GM21526 (cell line): ENCODE data around the gene FBN2.
"Not testable (repeated sequence)": the region's sequence is repeated elsewhere in the genome, so short reads cannot be mapped to it uniquely, and the experiment has no call there.

ENCODE experiments used
- ATAC-seq: cut with Tn5 transposase; IDR thresholded peaks from one replicate; pipeline ENCODE4 v1.9.1; 2021; ENCODE audit warnings: moderate library complexity; ENCODE audit not compliant: unreplicated experiment, low FRiP score

FBN2 gene

GRCh38 chr5:128483738-128484137 lies 54.3 kb downstream of the FBN2 start:
- ATAC-seq = no peak

- no peak for ATAC-seq
Measured at GRCh38 chr5:128480906-128481633, 57.0 kb downstream of the FBN2 start.

- ATAC-seq = no peak
Measured at GRCh38 chr5:128480158-128480557, 57.9 kb downstream of the FBN2 start.

GRCh38 chr5:128478386-128479368 lies 59.4 kb downstream of the FBN2 start:
- no peak for ATAC-seq

- no peak for ATAC-seq
Measured at GRCh38 chr5:128477944-128478343, 60.1 kb downstream of the FBN2 start.

- ATAC-seq = no peak
Measured at GRCh38 chr5:128475693-128476092, 62.4 kb downstream of the FBN2 start.

GRCh38 chr5:128472919-128473318 lies 65.1 kb downstream of the FBN2 start:
- no peak for ATAC-seq

- ATAC-seq = no peak
Measured at GRCh38 chr5:128472036-128472435, 66.0 kb downstream of the FBN2 start.

GRCh38 chr5:128470663-128471062 lies 67.4 kb downstream of the FBN2 start:
- no peak for ATAC-seq

- no peak for ATAC-seq
Measured at GRCh38 chr5:128469912-128470311, 68.1 kb downstream of the FBN2 start.

- ATAC-seq = no peak
Measured at GRCh38 chr5:128466980-128467379, 71.1 kb downstream of the FBN2 start.

- ATAC-seq = no peak
Measured at GRCh38 chr5:128466554-128466953, 71.5 kb downstream of the FBN2 start.

GRCh38 chr5:128464596-128464995 lies 73.4 kb downstream of the FBN2 start:
- ATAC-seq = no peak

GRCh38 chr5:128462330-128462729 lies 75.7 kb downstream of the FBN2 start:
- no peak for ATAC-seq

- not testable (repeated sequence) for ATAC-seq
Measured at GRCh38 chr5:128457147-128457915, 80.7 kb downstream of the FBN2 start.

GRCh38 chr5:128455841-128456361 lies 82.1 kb downstream of the FBN2 start:
- ATAC-seq = no peak

GRCh38 chr5:128453121-128453520 lies 84.9 kb downstream of the FBN2 start:
- no peak for ATAC-seq

GRCh38 chr5:128447224-128447623 lies 90.8 kb downstream of the FBN2 start:
- not testable (repeated sequence) for ATAC-seq

- ATAC-seq = no peak
Measured at GRCh38 chr5:128441941-128442350, 96.1 kb downstream of the FBN2 start.

GRCh38 chr5:128441165-128441564 lies 96.9 kb downstream of the FBN2 start:
- ATAC-seq = no peak
